GM12872 (cell line): ENCODE data around the gene RPRD1B.

Experiments
- CTCF ChIP-seq: IDR thresholded peaks from 3 replicates; pipeline ENCODE4 v1.5.1; 2011; ENCODE audit warnings: low read depth, mild to moderate bottlenecking, low read length, moderate library complexity; ENCODE audit not compliant: insufficient read depth

RPRD1B gene

GRCh38 chr20:38033330-38034107 lies at the start of gene RPRD1B, which contains the start of gene TTI1:
RPRD1B (plus strand) TSS chr20:38033746; CDS start chr20:38033948, 202 bp downstream.
TTI1 (minus strand) TSS chr20:38033456; CDS start chr20:38013816, 19,640 bp downstream.
- TF ChIP-seq CTCF = no peak

- TF ChIP-seq CTCF = no peak
Observed at GRCh38 chr20:37984018-37984785, 49.3 kb upstream of the RPRD1B start.

GRCh38 chr20:37986044-37986858 lies 47.3 kb upstream of the RPRD1B start:
- TF ChIP-seq CTCF = no peak

- no peak for TF ChIP-seq CTCF
Observed at GRCh38 chr20:37986873-37987601, 46.5 kb upstream of the RPRD1B start.

- no peak for TF ChIP-seq CTCF
Observed at GRCh38 chr20:37987602-37988290, 45.8 kb upstream of the RPRD1B start.

- no peak for TF ChIP-seq CTCF
Observed at GRCh38 chr20:37988306-37988954, 45.1 kb upstream of the RPRD1B start.
